ENCODE data around the gene PUSL1. TPM values are rescaled to one million over a fixed set of nuclear protein-coding genes. Genes with fewer than 3 reads are reported as not detected.
A peak's percentile ranks its signal among the peaks of the same experiment; 100 is the strongest.

PUSL1 gene
- total and polyA plus RNA-seq, 2 of the 13 experiments (the other 11 are each of a cell fraction or from before 2014, with no cell fraction given), result 8.3 to 22.2 TPM

DNA sequence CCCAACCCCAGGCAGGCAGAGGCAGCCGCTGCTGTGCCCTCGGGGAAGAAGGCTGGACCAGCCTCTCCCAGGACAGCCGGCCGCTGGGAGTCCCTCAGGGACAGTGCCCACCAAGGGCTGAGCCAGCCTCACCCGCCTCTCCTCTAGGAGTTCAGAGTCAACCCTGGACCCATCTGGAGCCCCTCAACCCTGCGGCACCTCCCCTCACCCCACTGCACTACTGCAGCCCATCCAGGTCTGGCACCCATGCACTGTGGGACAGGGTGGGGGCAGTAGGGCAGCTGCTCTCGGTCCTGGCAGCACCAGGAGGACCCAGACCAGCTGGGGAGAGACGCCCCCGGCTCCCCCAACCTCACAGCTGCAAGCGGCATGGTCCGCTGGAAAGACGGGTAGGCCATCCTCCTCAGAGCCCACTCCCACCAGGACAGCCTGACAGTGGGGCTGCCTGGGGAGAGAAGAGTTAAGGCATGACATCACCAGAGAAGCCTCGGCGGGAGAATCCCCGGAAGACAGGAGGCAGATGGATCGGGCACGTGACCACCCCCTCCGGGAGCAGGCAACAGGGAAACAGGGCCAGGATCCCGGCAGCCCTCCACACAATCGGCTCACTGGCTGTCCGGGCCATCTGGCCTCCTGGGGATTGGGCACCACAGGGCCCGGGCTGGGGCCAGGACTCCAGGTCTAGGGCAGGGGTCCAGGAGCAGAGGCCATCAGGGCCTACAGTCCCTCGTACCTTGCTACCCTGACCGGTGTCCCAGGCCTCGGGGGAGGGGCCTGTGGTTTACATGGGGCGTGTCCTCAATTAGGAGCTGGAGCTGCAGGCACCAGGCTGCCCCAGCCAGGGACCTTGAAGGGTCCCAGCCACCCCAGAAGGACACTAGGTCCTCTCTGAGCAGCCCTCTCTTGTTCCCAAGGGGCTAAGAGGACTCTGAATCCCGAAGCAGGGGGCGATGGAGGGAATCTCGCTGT lies 3.8 kb upstream of the PUSL1 start (continued):
- TF ChIP-seq ZBTB40 (IDR thresholded peaks at IDR 0.05) (no peak), ZBTB40 (CRISPR knock-in tag; IDR thresholded peaks at IDR 0.05) (no peak), FOSL1 (CRISPR knock-in tag; IDR thresholded peaks at IDR 0.05; ENCODE audit: borderline replicate concordance) (no peak), HDAC2 (CRISPR knock-in tag; IDR thresholded peaks at IDR 0.05) (no peak; the same call in 1 of the 2 replicates), ZNF251 (CRISPR knock-in tag; IDR thresholded peaks at IDR 0.05) (no peak), ZNF615 (CRISPR knock-in tag; IDR thresholded peaks at IDR 0.05; ENCODE audit: borderline replicate concordance) (no peak), IKZF4 (CRISPR knock-in tag; IDR thresholded peaks at IDR 0.05; ENCODE audit: borderline replicate concordance, low read depth, not compliant biosample characterization) (no peak), DRAP1 (CRISPR knock-in tag; IDR thresholded peaks at IDR 0.05) (no peak), NR1H2 (CRISPR knock-in tag; IDR thresholded peaks at IDR 0.05; ENCODE audit: borderline replicate concordance, low read depth) (no peak), POLR2A (IDR thresholded peaks at IDR 0.05; ENCODE audit: insufficient read depth in 1 of 2, low read depth in 2 of 2, low read length in 2 of 2) (0 out of 4 replicates have a peak, but pooled peaks of 1 of the 2 experiments have one; percentile 6), ZNF101 (CRISPR knock-in tag; IDR thresholded peaks at IDR 0.05; ENCODE audit: borderline replicate concordance, low read depth) (no peak), PAF1 (CRISPR knock-in tag; IDR thresholded peaks at IDR 0.05) (no peak), RAD21 (CRISPR knock-in tag; IDR thresholded peaks at IDR 0.05) (no peak)
- TF ChIP-seq, protein P1, sequence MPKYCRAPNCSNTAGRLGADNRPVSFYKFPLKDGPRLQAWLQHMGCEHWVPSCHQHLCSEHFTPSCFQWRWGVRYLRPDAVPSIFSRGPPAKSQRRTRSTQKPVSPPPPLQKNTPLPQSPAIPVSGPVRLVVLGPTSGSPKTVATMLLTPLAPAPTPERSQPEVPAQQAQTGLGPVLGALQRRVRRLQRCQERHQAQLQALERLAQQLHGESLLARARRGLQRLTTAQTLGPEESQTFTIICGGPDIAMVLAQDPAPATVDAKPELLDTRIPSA (CRISPR knock-in tag; IDR thresholded peaks at IDR 0.05; ENCODE audit: borderline replicate concordance), result no peak
- TF ChIP-seq, protein P2, sequence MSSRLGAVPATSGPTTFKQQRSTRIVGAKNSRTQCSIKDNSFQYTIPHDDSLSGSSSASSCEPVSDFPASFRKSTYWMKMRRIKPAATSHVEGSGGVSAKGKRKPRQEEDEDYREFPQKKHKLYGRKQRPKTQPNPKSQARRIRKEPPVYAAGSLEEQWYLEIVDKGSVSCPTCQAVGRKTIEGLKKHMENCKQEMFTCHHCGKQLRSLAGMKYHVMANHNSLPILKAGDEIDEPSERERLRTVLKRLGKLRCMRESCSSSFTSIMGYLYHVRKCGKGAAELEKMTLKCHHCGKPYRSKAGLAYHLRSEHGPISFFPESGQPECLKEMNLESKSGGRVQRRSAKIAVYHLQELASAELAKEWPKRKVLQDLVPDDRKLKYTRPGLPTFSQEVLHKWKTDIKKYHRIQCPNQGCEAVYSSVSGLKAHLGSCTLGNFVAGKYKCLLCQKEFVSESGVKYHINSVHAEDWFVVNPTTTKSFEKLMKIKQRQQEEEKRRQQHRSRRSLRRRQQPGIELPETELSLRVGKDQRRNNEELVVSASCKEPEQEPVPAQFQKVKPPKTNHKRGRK (CRISPR knock-in tag; IDR thresholded peaks at IDR 0.05), result no peak

All from HepG2 (cell line).